ENCODE data around the gene GPC5. TPM values are rescaled to one million over a fixed set of nuclear protein-coding genes. Genes with fewer than 3 reads are reported as not detected.

Gene GPC5
- total RNA-seq, 1 experiment from 2014 or later, result 0.26 TPM

- POLR2A ChIA-PET, result no interaction called here
- DNase-seq (ENCODE audit: low read depth, low spot score) (no peak), ATAC-seq (no peak)
- intact Hi-C loops (cut with micrococcal nuclease; ENCODE audit: unreplicated experiment) (loop anchor here (5.0 kb wide), 1 partner anchor 342 kb away; no protein-coding TSS in a partner anchor), in situ Hi-C loops (cut with HindIII; ENCODE audit: low pct_unique_long_range_greater_than_20kb, low sequenced_read_pairs) (no loop called here)
- CTCF ChIA-PET, result no interaction called here
- no TSS peak for BruUV-seq (replicated peaks)
- no peaks in the 10 kb centered on the region for H3K9me3 ChIP-seq (ENCODE audit: control insufficient read depth, insufficient read depth, low read depth, low read length)
- H3K27ac ChIP-seq (ENCODE audit: low read length), result no peak overlapping the region
- H3K4me3 ChIP-seq (ENCODE audit: low read depth in 2 of 2, low read length in 2 of 2), result no peak overlapping the region
- no peaks in the 10 kb centered on the region for H3K4me1 ChIP-seq (ENCODE audit: control insufficient read depth, insufficient read depth, low read length)
- H3K27me3 ChIP-seq (ENCODE audit: control insufficient read depth, insufficient read depth, low read length), result no peaks in the 10 kb centered on the region
- H3K36me3 ChIP-seq (ENCODE audit: control insufficient read depth, insufficient read depth, low read length), result no peaks in the 10 kb centered on the region
- no peak for TF ChIP-seq TCF7L2 (IDR thresholded peaks at IDR 0.05; ENCODE audit: low read depth, low read length)
- TF ChIP-seq POLR2AphosphoS5 (IDR thresholded peaks at IDR 0.05; ENCODE audit: low read depth, low read length), result no peak
- TF ChIP-seq, protein P1, sequence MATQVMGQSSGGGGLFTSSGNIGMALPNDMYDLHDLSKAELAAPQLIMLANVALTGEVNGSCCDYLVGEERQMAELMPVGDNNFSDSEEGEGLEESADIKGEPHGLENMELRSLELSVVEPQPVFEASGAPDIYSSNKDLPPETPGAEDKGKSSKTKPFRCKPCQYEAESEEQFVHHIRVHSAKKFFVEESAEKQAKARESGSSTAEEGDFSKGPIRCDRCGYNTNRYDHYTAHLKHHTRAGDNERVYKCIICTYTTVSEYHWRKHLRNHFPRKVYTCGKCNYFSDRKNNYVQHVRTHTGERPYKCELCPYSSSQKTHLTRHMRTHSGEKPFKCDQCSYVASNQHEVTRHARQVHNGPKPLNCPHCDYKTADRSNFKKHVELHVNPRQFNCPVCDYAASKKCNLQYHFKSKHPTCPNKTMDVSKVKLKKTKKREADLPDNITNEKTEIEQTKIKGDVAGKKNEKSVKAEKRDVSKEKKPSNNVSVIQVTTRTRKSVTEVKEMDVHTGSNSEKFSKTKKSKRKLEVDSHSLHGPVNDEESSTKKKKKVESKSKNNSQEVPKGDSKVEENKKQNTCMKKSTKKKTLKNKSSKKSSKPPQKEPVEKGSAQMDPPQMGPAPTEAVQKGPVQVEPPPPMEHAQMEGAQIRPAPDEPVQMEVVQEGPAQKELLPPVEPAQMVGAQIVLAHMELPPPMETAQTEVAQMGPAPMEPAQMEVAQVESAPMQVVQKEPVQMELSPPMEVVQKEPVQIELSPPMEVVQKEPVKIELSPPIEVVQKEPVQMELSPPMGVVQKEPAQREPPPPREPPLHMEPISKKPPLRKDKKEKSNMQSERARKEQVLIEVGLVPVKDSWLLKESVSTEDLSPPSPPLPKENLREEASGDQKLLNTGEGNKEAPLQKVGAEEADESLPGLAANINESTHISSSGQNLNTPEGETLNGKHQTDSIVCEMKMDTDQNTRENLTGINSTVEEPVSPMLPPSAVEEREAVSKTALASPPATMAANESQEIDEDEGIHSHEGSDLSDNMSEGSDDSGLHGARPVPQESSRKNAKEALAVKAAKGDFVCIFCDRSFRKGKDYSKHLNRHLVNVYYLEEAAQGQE (IDR thresholded peaks at IDR 0.05; ENCODE audit: insufficient read depth in 1 of 2, low read depth in 2 of 2, low read length in 1 of 2), result no peak
- TF ChIP-seq SIN3A (IDR thresholded peaks at IDR 0.05; ENCODE audit: borderline replicate concordance, insufficient read depth, low read depth, low read length), result no peak
- no peak for TF ChIP-seq CTCF (IDR thresholded peaks at IDR 0.05)
Observed at GRCh38 chr13:91724591-91724990, 326.2 kb downstream of the GPC5 start.

GRCh38 chr13:91725646-91726045 lies 327.2 kb downstream of the GPC5 start:
- ChIA-PET CTCF (no interaction called here), POLR2A (no interaction called here)
- Histone ChIP-seq H3K9me3 (ENCODE audit: control insufficient read depth, insufficient read depth, low read depth, low read length) (no peaks in the 10 kb centered on the region), H3K4me1 (ENCODE audit: control insufficient read depth, insufficient read depth, low read length) (no peaks in the 10 kb centered on the region), H3K27ac (ENCODE audit: low read length) (no peak overlapping the region), H3K27me3 (ENCODE audit: control insufficient read depth, insufficient read depth, low read length) (no peaks in the 10 kb centered on the region), H3K4me3 (ENCODE audit: low read depth in 2 of 2, low read length in 2 of 2) (no peak overlapping the region), H3K36me3 (ENCODE audit: control insufficient read depth, insufficient read depth, low read length) (no peaks in the 10 kb centered on the region)
- DNase-seq (ENCODE audit: low read depth, low spot score) (no peak), ATAC-seq (no peak)
- in situ Hi-C loops (cut with HindIII; ENCODE audit: low pct_unique_long_range_greater_than_20kb, low sequenced_read_pairs), result no loop called here
- no TSS peak for BruUV-seq (replicated peaks)
- intact Hi-C loops (cut with micrococcal nuclease; ENCODE audit: unreplicated experiment), result no loop called here
- TF ChIP-seq SIN3A (IDR thresholded peaks at IDR 0.05; ENCODE audit: borderline replicate concordance, insufficient read depth, low read depth, low read length) (no peak), CTCF (IDR thresholded peaks at IDR 0.05) (no peak), POLR2AphosphoS5 (IDR thresholded peaks at IDR 0.05; ENCODE audit: low read depth, low read length) (no peak), TCF7L2 (IDR thresholded peaks at IDR 0.05; ENCODE audit: low read depth, low read length) (no peak)
- TF ChIP-seq, protein P1 (IDR thresholded peaks at IDR 0.05; ENCODE audit: insufficient read depth in 1 of 2, low read depth in 2 of 2, low read length in 1 of 2), result no peak
